IMR-90 (cell line): Measurements from ENCODE around the gene TTC8. TPM values are rescaled to one million over a fixed set of nuclear protein-coding genes. Genes with fewer than 3 reads are reported as not detected.

Experiments used
- ATAC-seq: fragments of 200-7000 bp; cut with Tn5 transposase; 2 replicates; pipeline ENCODE4 v1.9.1; 2020; ENCODE audit warnings: low read depth, mild to moderate bottlenecking, moderate library complexity
- BruUV-seq: library from RNA; stranded (reverse); fragments of 400-500 nt; replicated peaks from 2 replicates; lab custom pipeline; 2021; lab: Mats Ljungman, UMichigan
- CTCF ChIA-PET: fragments of 300-600 bp; formaldehyde crosslinking; extraction: SDS; loops from one replicate; lab custom pipeline; 2021; ENCODE audit warnings: antibody characterized with exemption; lab: Yijun Ruan, JAX
- POLR2A ChIA-PET: fragments of 300-600 bp; sonication (Branson Sonifier 250); formaldehyde crosslinking; loops from one replicate; lab custom pipeline; 2022; ENCODE audit warnings: antibody characterized with exemption; ENCODE audit not compliant: unreplicated experiment; lab: Charles Lee
- DNase-seq: peaks from one replicate; pipeline ENCODE4 v3.0.0; 2013
- H2AFZ ChIP-seq: replicated peaks from 2 replicates; pipeline ENCODE3; 2013; ENCODE audit warnings: low read length, mild to moderate bottlenecking; ENCODE audit not compliant: poor library complexity
- H2AK5ac ChIP-seq: 2 replicates; pipeline ENCODE4 v1.6.1; 2013; ENCODE audit warnings: low read depth, low read length, inconsistent platforms
- H2AK9ac ChIP-seq: replicated peaks from 2 replicates; pipeline ENCODE3; 2013; ENCODE audit warnings: mild to moderate bottlenecking, low read depth, low read length, moderate library complexity; ENCODE audit not compliant: poor library complexity
- H2BK120ac ChIP-seq: 2 replicates; pipeline ENCODE4 v1.6.1; 2013; ENCODE audit warnings: low read depth, low read length, inconsistent platforms
- H2BK15ac ChIP-seq: 3 replicates; pipeline ENCODE4 v1.6.1; 2013; ENCODE audit warnings: low read depth, low read length, inconsistent platforms
- H2BK20ac ChIP-seq: 2 replicates; pipeline ENCODE4 v1.6.1; 2013; ENCODE audit warnings: low read depth, mild to moderate bottlenecking, inconsistent platforms, low read length, moderate library complexity
- H2BK5ac ChIP-seq: 2 replicates; pipeline ENCODE4 v1.6.1; 2013; ENCODE audit warnings: mild to moderate bottlenecking, low read depth, low read length, inconsistent platforms; ENCODE audit not compliant: poor library complexity, severe bottlenecking
- H3K14ac ChIP-seq: replicated peaks from 2 replicates; pipeline ENCODE4 v1.6.1; 2013; ENCODE audit warnings: low read depth, low read length, inconsistent platforms
- H3K18ac ChIP-seq: 2 replicates; pipeline ENCODE4 v1.6.1; 2013; ENCODE audit warnings: low read depth, low read length, control low read depth
- H3K23ac ChIP-seq: 2 replicates; pipeline ENCODE4 v1.6.1; 2013; ENCODE audit warnings: low read depth, low read length, inconsistent platforms
- H3K27ac ChIP-seq: 2 replicates; pipeline ENCODE4 v1.5.1; 2013; ENCODE audit warnings: mild to moderate bottlenecking, control low read depth, low read length; ENCODE audit not compliant: insufficient read depth
- H3K27me3 ChIP-seq: 2 replicates; pipeline ENCODE4 v1.6.1; 2013; ENCODE audit warnings: low read length; ENCODE audit not compliant: control insufficient read depth, insufficient read depth
- H3K36me3 ChIP-seq: 2 replicates; pipeline ENCODE4 v1.6.1; 2013; ENCODE audit warnings: low read length, mixed read lengths; ENCODE audit not compliant: control insufficient read depth, insufficient read depth
- H3K4ac ChIP-seq: 2 replicates; pipeline ENCODE4 v1.6.1; 2013; ENCODE audit warnings: low read depth, low read length, inconsistent platforms
- H3K4me1 ChIP-seq: 2 replicates; pipeline ENCODE4 v1.6.1; 2013; ENCODE audit warnings: low read length, mixed read lengths; ENCODE audit not compliant: control insufficient read depth, insufficient read depth
- H3K4me2 ChIP-seq: 2 replicates; pipeline ENCODE4 v1.6.1; 2013; ENCODE audit warnings: low read depth, mild to moderate bottlenecking, control low read depth, low read length, moderate library complexity
- H3K4me3 ChIP-seq: 2 replicates; pipeline ENCODE4 v1.5.1; 2013; ENCODE audit warnings: low read depth, mild to moderate bottlenecking, control low read depth, low read length, moderate library complexity; ENCODE audit not compliant: insufficient read depth
- H3K56ac ChIP-seq: 2 replicates; pipeline ENCODE4 v1.6.1; 2013; ENCODE audit warnings: low read length, inconsistent platforms; ENCODE audit not compliant: insufficient read depth; ENCODE audit errors: extremely low read depth
- H3K79me1 ChIP-seq, 2 experiments: 2 replicates each; pipeline ENCODE4 v1.6.1; 2013; ENCODE audit warnings: low read length in 2 of 2, inconsistent platforms in 1 of 2, low read depth in 1 of 2
- H3K9ac ChIP-seq: 2 replicates; pipeline ENCODE4 v1.6.1; 2013; ENCODE audit warnings: low read depth, low read length, control low read depth
- H3K9me1 ChIP-seq: 2 replicates; pipeline ENCODE4 v1.6.1; 2013; ENCODE audit warnings: low read length, inconsistent platforms; ENCODE audit not compliant: insufficient read depth
- H3K9me3 ChIP-seq: 2 replicates; pipeline ENCODE4 v1.6.1; 2013; ENCODE audit warnings: low read length; ENCODE audit not compliant: control insufficient read depth, insufficient read depth
- H4K20me1 ChIP-seq: 2 replicates; pipeline ENCODE4 v1.6.1; 2013; ENCODE audit warnings: low read length, inconsistent platforms; ENCODE audit not compliant: insufficient read depth
- H4K5ac ChIP-seq: 2 replicates; pipeline ENCODE4 v1.6.1; 2013; ENCODE audit warnings: mild to moderate bottlenecking, low read depth, low read length, control low read depth
- H4K8ac ChIP-seq, 2 experiments: 2 replicates each; pipeline ENCODE4 v1.6.1; 2013; ENCODE audit warnings: low read depth in 2 of 2, low read length in 2 of 2, control low read depth in 1 of 2, inconsistent platforms in 1 of 2
- H4K91ac ChIP-seq: 2 replicates; pipeline ENCODE4 v1.6.1; 2013; ENCODE audit warnings: low read depth, low read length, inconsistent platforms; ENCODE audit not compliant: insufficient read depth
- BHLHE40 ChIP-seq: fragments of 150-350 bp; IDR thresholded peaks from 2 replicates; pipeline ENCODE4 v1.6.1; 2016; ENCODE audit warnings: mild to moderate bottlenecking, low read depth, low read length
- CEBPB ChIP-seq: IDR thresholded peaks from 2 replicates; pipeline ENCODE4 v1.6.1; 2012; ENCODE audit warnings: low read depth, low read length, improper control_type of control experiment
- CHD1 ChIP-seq: IDR thresholded peaks from 2 replicates; pipeline ENCODE4 v1.6.1; 2012; ENCODE audit warnings: low read depth, low read length, improper control_type of control experiment
- CTCF ChIP-seq: conservative IDR thresholded peaks from 2 replicates; pipeline ENCODE4 v1.5.1; 2012; ENCODE audit warnings: mild to moderate bottlenecking, low read depth, low read length, improper control_type of control experiment
- FOS ChIP-seq: fragments of 150-350 bp; IDR thresholded peaks from 2 replicates; pipeline ENCODE4 v1.6.1; 2016; ENCODE audit warnings: low read depth, low read length
- MAFK ChIP-seq: IDR thresholded peaks from 2 replicates; pipeline ENCODE4 v1.6.1; 2012; ENCODE audit warnings: low read depth, low read length, improper control_type of control experiment
- MAZ ChIP-seq: IDR thresholded peaks from 2 replicates; pipeline ENCODE4 v1.6.1; 2012; ENCODE audit warnings: low read depth, mild to moderate bottlenecking, low read length, improper control_type of control experiment, moderate library complexity, borderline replicate concordance
- MXI1 ChIP-seq: IDR thresholded peaks from 2 replicates; pipeline ENCODE4 v1.6.1; 2012; ENCODE audit warnings: low read depth, mild to moderate bottlenecking, low read length, moderate library complexity, borderline replicate concordance
- NFE2L2 ChIP-seq: fragments of 150-350 bp; IDR thresholded peaks from 2 replicates; pipeline ENCODE4 v1.6.1; 2016; ENCODE audit warnings: low read depth, mild to moderate bottlenecking, low read length
- POLR2A ChIP-seq: IDR thresholded peaks from 2 replicates; pipeline ENCODE4 v1.6.1; 2012; ENCODE audit warnings: mild to moderate bottlenecking, low read depth, low read length
- RAD21 ChIP-seq: IDR thresholded peaks from 2 replicates; pipeline ENCODE4 v1.6.1; 2012; ENCODE audit warnings: low read length, improper control_type of control experiment
- RCOR1 ChIP-seq: IDR thresholded peaks from 2 replicates; pipeline ENCODE4 v1.6.1; 2012; ENCODE audit warnings: mild to moderate bottlenecking, low read length, improper control_type of control experiment; ENCODE audit not compliant: insufficient replicate concordance
- RFX5 ChIP-seq: IDR thresholded peaks from 2 replicates; pipeline ENCODE4 v1.8.0; 2012; ENCODE audit warnings: low read depth, mild to moderate bottlenecking, low read length, moderate library complexity
- SMC3 ChIP-seq: fragments of 150-350 bp; IDR thresholded peaks from 2 replicates; pipeline ENCODE4 v1.6.1; 2016; ENCODE audit warnings: low read depth, mild to moderate bottlenecking, antibody characterized with exemption, low read length, moderate library complexity
- USF2 ChIP-seq: fragments of 150-350 bp; IDR thresholded peaks from 2 replicates; pipeline ENCODE4 v1.6.1; 2017; ENCODE audit warnings: mild to moderate bottlenecking, antibody characterized with exemption, low read length, low read depth
- WGBS, 2 experiments: methylation state at CpG; one replicate each; pipeline versions ENCODE4 v1.1.5 to v1.1.7; 2013; ENCODE audit warnings: missing lambda C conversion rate in 2 of 2; ENCODE audit not compliant: insufficient read length in 1 of 2; ENCODE audit errors: extremely low coverage in 2 of 2; 5-methylcytosine and 5-hydroxymethylcytosine counted together
- dilution Hi-C: fragments of 300-500 bp; cut with HindIII; formaldehyde crosslinking; loops from one replicate; pipeline ENCODE4 v1.14.3; 2018; ENCODE audit warnings: low sequenced_read_pairs; ENCODE audit not compliant: unreplicated experiment
- in situ Hi-C: fragments of 300-500 bp; cut with MboI; formaldehyde crosslinking; loops from 3 replicates; pipeline ENCODE4 v1.14.3; 2019; ENCODE audit warnings: low sequenced_read_pairs, inconsistent platforms, mixed read lengths
- intact Hi-C: fragments of 100-400 bp; cut with micrococcal nuclease; formaldehyde crosslinking; loops from 2 replicates; pipeline ENCODE4 v1.10.0; 2022
- polyA plus RNA-seq, 3 experiments: library from polyadenylated mRNA; depleted of rRNA; stranded (reverse); fragments of >200 nt; gene quantifications; 2 replicates each; pipeline ENCODE4 v1.2.3, GENCODE V29; 2012; ENCODE audit warnings: low replicate concordance in 1 of 3
- total RNA-seq: library from RNA; depleted of rRNA; stranded (reverse); fragments of >200 nt; gene quantifications from 2 replicates; pipeline ENCODE4 v1.2.3, GENCODE V29; 2012
- TF ChIP-seq, protein P1 (sequence below): fragments of 150-350 bp; IDR thresholded peaks from 2 replicates; pipeline ENCODE4 v1.6.1; 2016; ENCODE audit warnings: low read depth, mild to moderate bottlenecking, low read length, moderate library complexity, borderline replicate concordance

TTC8 gene
- total and polyA plus RNA-seq, 2 of the 4 experiments (the other 2 are of a cell fraction) = 48.9 to 84.2 TPM

- peaks cover 0 to 6% of the 10 kb centered on the region in 2 experiments; a peak in 2 of 4 replicates for H3K79me1 ChIP-seq
- no peak overlapping the region for H3K23ac ChIP-seq
- no peak overlapping the region for H3K18ac ChIP-seq
- H3K14ac ChIP-seq = no peak overlapping the region
- peaks cover 15% of the 10 kb centered on the region for H3K36me3 ChIP-seq
- peaks cover 3% of the 10 kb centered on the region for H3K9me1 ChIP-seq
- BruUV-seq = no TSS peak
- TF ChIP-seq MAFK = no peak
- TF ChIP-seq RCOR1 = no peak
- no peak for TF ChIP-seq NFE2L2
- TF ChIP-seq FOS = no peak
- TF ChIP-seq BHLHE40 = no peak
- TF ChIP-seq, protein P1, sequence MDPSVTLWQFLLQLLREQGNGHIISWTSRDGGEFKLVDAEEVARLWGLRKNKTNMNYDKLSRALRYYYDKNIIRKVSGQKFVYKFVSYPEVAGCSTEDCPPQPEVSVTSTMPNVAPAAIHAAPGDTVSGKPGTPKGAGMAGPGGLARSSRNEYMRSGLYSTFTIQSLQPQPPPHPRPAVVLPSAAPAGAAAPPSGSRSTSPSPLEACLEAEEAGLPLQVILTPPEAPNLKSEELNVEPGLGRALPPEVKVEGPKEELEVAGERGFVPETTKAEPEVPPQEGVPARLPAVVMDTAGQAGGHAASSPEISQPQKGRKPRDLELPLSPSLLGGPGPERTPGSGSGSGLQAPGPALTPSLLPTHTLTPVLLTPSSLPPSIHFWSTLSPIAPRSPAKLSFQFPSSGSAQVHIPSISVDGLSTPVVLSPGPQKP = no peak
- TF ChIP-seq SMC3 = no peak
- TF ChIP-seq CEBPB = no peak
- no peak for TF ChIP-seq CTCF
- no peak for TF ChIP-seq RAD21
- TF ChIP-seq CHD1 = no peak
- TF ChIP-seq RFX5 = no peak
- no peak for TF ChIP-seq MAZ
- TF ChIP-seq USF2 = no peak
- no peak for TF ChIP-seq POLR2A
- TF ChIP-seq MXI1 = no peak
- no peak overlapping the region for H4K8ac ChIP-seq
- no peak for DNase-seq
- H2BK5ac ChIP-seq = no peak overlapping the region
- H4K5ac ChIP-seq = no peak overlapping the region
- no peaks in the 10 kb centered on the region for H3K9me3 ChIP-seq
- ATAC-seq = no peak
- H2BK15ac ChIP-seq = no peak overlapping the region
- no peaks in the 10 kb centered on the region for H4K20me1 ChIP-seq
- H3K27me3 ChIP-seq = no peaks in the 10 kb centered on the region
- no peak overlapping the region for H2BK20ac ChIP-seq
- H2BK120ac ChIP-seq = no peak overlapping the region
- no peak overlapping the region for H3K9ac ChIP-seq
- H3K4me3 ChIP-seq = no peak overlapping the region
- in situ Hi-C loops = no loop called here
- POLR2A ChIA-PET = no interaction called here
- no peak overlapping the region for H2AK9ac ChIP-seq
- intact Hi-C loops = no loop called here
- no peak overlapping the region for H3K27ac ChIP-seq
- H3K4me1 ChIP-seq = peaks cover 2% of the 10 kb centered on the region
- CTCF ChIA-PET = no interaction called here
- WGBS, 2 experiments = 100% methylated on average over 1 of the region's 3 CpGs; no CpG with 5 or more reads in 1 of the 2 experiments
- H3K4ac ChIP-seq = no peak overlapping the region
- no peak overlapping the region for H2AK5ac ChIP-seq
- H2AFZ ChIP-seq = no peak overlapping the region
- H4K91ac ChIP-seq = no peak overlapping the region
- no peak overlapping the region for H3K4me2 ChIP-seq
- no peak overlapping the region for H3K56ac ChIP-seq
- dilution Hi-C loops = no loop called here
Observed at GRCh38 chr14:88871429-88871828, 47.0 kb downstream of the TTC8 start.
